ENCODE measurements around the gene P2RY11.
A peak's percentile ranks its signal among the peaks of the same experiment; 100 is the strongest.

The P2RY11 gene

GRCh38 chr19:10079031-10079453 is 32.5 kb upstream of the P2RY11 start:
- FAIRE-seq (no peak), DNase-seq (ENCODE audit: insufficient read length, low spot score) (no peak)
- no peak for TF ChIP-seq POU2F2 (IDR thresholded peaks at IDR 0.05; ENCODE audit: low read depth, low read length)
- no peak for TF ChIP-seq POLR2AphosphoS5 (IDR thresholded peaks at IDR 0.05; ENCODE audit: low read depth, low read length)
- TF ChIP-seq SPI1 (IDR thresholded peaks at IDR 0.05; ENCODE audit: low read depth, low read length) = no peak
- no peak for TF ChIP-seq PAX5 (IDR thresholded peaks at IDR 0.05; ENCODE audit: insufficient read depth, low read length, severe bottlenecking)
- no peak for TF ChIP-seq TAF1 (IDR thresholded peaks at IDR 0.05; ENCODE audit: low read depth, low read length)
- no peak for TF ChIP-seq POLR2A (IDR thresholded peaks at IDR 0.05; ENCODE audit: low read depth, low read length)

- no peak for FAIRE-seq
- no peak for TF ChIP-seq TAF1 (IDR thresholded peaks at IDR 0.05; ENCODE audit: low read depth, low read length)
Observed at GRCh38 chr19:10083911-10084310, 27.6 kb upstream of the P2RY11 start.

GRCh38 chr19:10084803-10085202 is 26.7 kb upstream of the P2RY11 start:
- TF ChIP-seq POU2F2 (IDR thresholded peaks at IDR 0.05; ENCODE audit: low read depth, low read length) = no peak
- no peak for TF ChIP-seq POLR2A (IDR thresholded peaks at IDR 0.05; ENCODE audit: low read depth, low read length)
- no peak for TF ChIP-seq TAF1 (IDR thresholded peaks at IDR 0.05; ENCODE audit: low read depth, low read length)
- no peak for TF ChIP-seq SPI1 (IDR thresholded peaks at IDR 0.05; ENCODE audit: low read depth, low read length)
- no peak for TF ChIP-seq PAX5 (IDR thresholded peaks at IDR 0.05; ENCODE audit: insufficient read depth, low read length, severe bottlenecking)
- no peak for TF ChIP-seq POLR2AphosphoS5 (IDR thresholded peaks at IDR 0.05; ENCODE audit: low read depth, low read length)
- FAIRE-seq = no peak
- no peak for DNase-seq (ENCODE audit: insufficient read length, low spot score)

More at GRCh38 chr19:10083911-10084310, 27.6 kb upstream of the P2RY11 start:
- DNase-seq (ENCODE audit: insufficient read length, low spot score) = no peak

GRCh38 chr19:10085641-10086590 is 25.6 kb upstream of the P2RY11 start, which contains the start of gene SHFL:
Gene SHFL, plus strand, starts transcription at chr19:10086317. Its CDS starts 111 bp downstream, at chr19:10086428.
- FAIRE-seq (peak; percentile 94), DNase-seq (ENCODE audit: insufficient read length, low spot score) (peak; percentile 93)
- 0 out of 2 replicates have a peak, but pooled peaks have one; percentile 23 for TF ChIP-seq SPI1 (IDR thresholded peaks at IDR 0.05; ENCODE audit: low read depth, low read length)
- no peak for TF ChIP-seq POU2F2 (IDR thresholded peaks at IDR 0.05; ENCODE audit: low read depth, low read length)
- TF ChIP-seq TAF1 (IDR thresholded peaks at IDR 0.05; ENCODE audit: low read depth, low read length) = no peak
- peak; percentile 43; the same call in 1 of the 2 replicates for TF ChIP-seq POLR2AphosphoS5 (IDR thresholded peaks at IDR 0.05; ENCODE audit: low read depth, low read length)
- no peak for TF ChIP-seq PAX5 (IDR thresholded peaks at IDR 0.05; ENCODE audit: insufficient read depth, low read length, severe bottlenecking)
- TF ChIP-seq POLR2A (IDR thresholded peaks at IDR 0.05; ENCODE audit: low read depth, low read length) = 0 out of 2 replicates have a peak, but pooled peaks have one; percentile 42

GRCh38 chr19:10086591-10087192 is 24.8 kb upstream of the P2RY11 start:
- no peak for DNase-seq (ENCODE audit: insufficient read length, low spot score)
- peak; percentile 48 for FAIRE-seq
- TF ChIP-seq POU2F2 (IDR thresholded peaks at IDR 0.05; ENCODE audit: low read depth, low read length) (no peak), SPI1 (IDR thresholded peaks at IDR 0.05; ENCODE audit: low read depth, low read length) (no peak), POLR2A (IDR thresholded peaks at IDR 0.05; ENCODE audit: low read depth, low read length) (no peak), TAF1 (IDR thresholded peaks at IDR 0.05; ENCODE audit: low read depth, low read length) (no peak), POLR2AphosphoS5 (IDR thresholded peaks at IDR 0.05; ENCODE audit: low read depth, low read length) (no peak), PAX5 (IDR thresholded peaks at IDR 0.05; ENCODE audit: insufficient read depth, low read length, severe bottlenecking) (no peak)

- DNase-seq (ENCODE audit: insufficient read length, low spot score) (no peak), FAIRE-seq (peak; percentile 76)
Observed at GRCh38 chr19:10087296-10088061, 24.0 kb upstream of the P2RY11 start.

GRCh38 chr19:10088949-10089554 is 22.4 kb upstream of the P2RY11 start:
- FAIRE-seq (no peak), DNase-seq (ENCODE audit: insufficient read length, low spot score) (no peak)
- peak; percentile 39; the same call in 1 of the 2 replicates for TF ChIP-seq POLR2A (IDR thresholded peaks at IDR 0.05; ENCODE audit: low read depth, low read length)
- TF ChIP-seq POU2F2 (IDR thresholded peaks at IDR 0.05; ENCODE audit: low read depth, low read length) = no peak

More at GRCh38 chr19:10087296-10088061, 24.0 kb upstream of the P2RY11 start:
- no peak for TF ChIP-seq POLR2A (IDR thresholded peaks at IDR 0.05; ENCODE audit: low read depth, low read length)
- no peak for TF ChIP-seq SPI1 (IDR thresholded peaks at IDR 0.05; ENCODE audit: low read depth, low read length)
- TF ChIP-seq POU2F2 (IDR thresholded peaks at IDR 0.05; ENCODE audit: low read depth, low read length) = no peak

- no peak for FAIRE-seq
Observed at GRCh38 chr19:10089801-10090375, 21.6 kb upstream of the P2RY11 start.

More at GRCh38 chr19:10089801-10090375, 21.6 kb upstream of the P2RY11 start:
- DNase-seq (ENCODE audit: insufficient read length, low spot score) = no peak
- TF ChIP-seq POU2F2 (IDR thresholded peaks at IDR 0.05; ENCODE audit: low read depth, low read length) (no peak), PAX5 (IDR thresholded peaks at IDR 0.05; ENCODE audit: insufficient read depth, low read length, severe bottlenecking) (no peak), POLR2AphosphoS5 (IDR thresholded peaks at IDR 0.05; ENCODE audit: low read depth, low read length) (no peak), POLR2A (IDR thresholded peaks at IDR 0.05; ENCODE audit: low read depth, low read length) (no peak), SPI1 (IDR thresholded peaks at IDR 0.05; ENCODE audit: low read depth, low read length) (no peak), TAF1 (IDR thresholded peaks at IDR 0.05; ENCODE audit: low read depth, low read length) (no peak)

Data from GM12891 (cell line).